SHP77 (cell line): ENCODE measurements around the gene HOXD4.

Experiments
- DNase-seq, 2 experiments: peaks; one replicate each; lab custom pipeline; 2025; lab: John Stamatoyannopoulos, UW

Gene HOXD4

GRCh38 chr2:176151442-176152287 is at the start of gene HOXD4:
Gene HOXD4, plus strand, starts transcription at chr2:176151550. Its CDS starts 84 bp downstream, at chr2:176151634.
- no peak for DNase-seq

GRCh38 chr2:176101842-176102241 is 49.5 kb upstream of the HOXD4 start:
- no peak for DNase-seq

- no peak for DNase-seq
These were observed 49.0 kb upstream of the HOXD4 start for GRCh38 chr2:176102309-176102866.

- DNase-seq = no peak
These were observed 48.2 kb upstream of the HOXD4 start for GRCh38 chr2:176103194-176103593.

- no peak for DNase-seq
These were observed 47.5 kb upstream of the HOXD4 start for GRCh38 chr2:176103742-176104315.

- no peak for DNase-seq
These were observed 46.9 kb upstream of the HOXD4 start for GRCh38 chr2:176104316-176105077.

- DNase-seq = no peak
These were observed 46.1 kb upstream of the HOXD4 start for GRCh38 chr2:176105078-176105729.

GRCh38 chr2:176105730-176106580 is 45.4 kb upstream of the HOXD4 start:
- no peak for DNase-seq

- DNase-seq = peak; percentile 53 to 73
These were observed 44.5 kb upstream of the HOXD4 start, which contains the start of gene HOXD11 for GRCh38 chr2:176106581-176107539. Gene HOXD11, plus strand, starts transcription at chr2:176107280. Its CDS starts 76 bp downstream, at chr2:176107356.

GRCh38 chr2:176107731-176108181 is 43.6 kb upstream of the HOXD4 start:
- no peak for DNase-seq

- DNase-seq = no peak
These were observed 42.0 kb upstream of the HOXD4 start for GRCh38 chr2:176109192-176109901.

- no peak for DNase-seq
These were observed 41.4 kb upstream of the HOXD4 start for GRCh38 chr2:176109946-176110345.

- DNase-seq = no peak
These were observed 40.7 kb upstream of the HOXD4 start for GRCh38 chr2:176110415-176111308.

GRCh38 chr2:176111309-176111663 is 40.1 kb upstream of the HOXD4 start:
- peak; percentile 69 to 73 for DNase-seq

- no peak for DNase-seq
These were observed 39.4 kb upstream of the HOXD4 start for GRCh38 chr2:176111846-176112374.

- no peak for DNase-seq
These were observed 38.7 kb upstream of the HOXD4 start for GRCh38 chr2:176112375-176113302.
